T-helper 2 cell treated with Interferon-gamma antibody and Interleukin-4, amounts not matched to agents 5 μg/mL and 100 μg/mL, for 36 hours (primary cell): Measurements from ENCODE around the gene P2RY8.
A peak's percentile ranks its signal among the peaks of the same experiment; 100 is the strongest.

Experiments
- DNase-seq: peaks from one replicate; pipeline ENCODE4 v3.0.0; 2021; ENCODE audit warnings: low spot score
- H3K27ac Mint-ChIP-seq: one replicate; pipeline ENCODE4 v1.8.0; 2021; ENCODE audit warnings: mild to moderate bottlenecking, mixed read lengths
- H3K27me3 Mint-ChIP-seq: one replicate; pipeline ENCODE4 v1.8.0; 2021; ENCODE audit warnings: low read depth, mixed read lengths
- H3K36me3 Mint-ChIP-seq: one replicate; pipeline ENCODE4 v1.8.0; 2021; ENCODE audit warnings: low read depth, mixed read lengths
- H3K4me1 Mint-ChIP-seq: one replicate; pipeline ENCODE4 v1.8.0; 2021; ENCODE audit warnings: low read depth, mixed read lengths
- H3K4me3 Mint-ChIP-seq: one replicate; pipeline ENCODE4 v1.8.0; 2022; ENCODE audit warnings: mild to moderate bottlenecking, moderate library complexity, mixed read lengths
- H3K9me3 Mint-ChIP-seq: one replicate; pipeline ENCODE4 v1.8.0; 2021; ENCODE audit warnings: mixed read lengths

The P2RY8 gene

DNA sequence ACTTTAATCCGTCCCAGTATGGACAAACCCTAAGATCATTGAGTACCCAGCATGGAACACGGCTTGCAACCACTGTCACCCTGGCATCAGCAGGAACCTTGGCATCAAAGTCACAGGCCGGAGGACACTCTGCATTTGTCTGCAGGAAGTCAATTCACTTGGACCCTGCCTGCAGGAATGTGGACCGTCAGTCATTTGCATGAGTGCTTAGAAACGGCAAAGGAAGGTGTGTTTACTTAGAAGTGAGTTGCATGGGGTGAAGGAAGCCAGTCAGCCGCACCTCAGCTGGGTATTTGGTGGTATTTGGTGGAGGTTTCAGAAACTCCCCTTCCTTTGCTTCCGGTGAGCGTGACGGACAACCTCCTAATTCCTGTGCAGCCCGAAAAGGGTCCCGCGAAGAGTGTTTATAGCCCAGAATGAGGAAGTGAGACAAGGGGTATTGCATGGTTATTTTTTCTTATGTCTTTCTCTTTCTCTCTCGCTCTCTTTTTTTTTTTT, 15.5 kb downstream of the P2RY8 start:
- H3K27ac Mint-ChIP-seq = peak overlapping the region; percentile 92
- H3K4me1 Mint-ChIP-seq = peaks cover 42% of the 10 kb centered on the region
- H3K9me3 Mint-ChIP-seq = peaks cover 15% of the 10 kb centered on the region
- H3K4me3 Mint-ChIP-seq = peak overlapping the region; percentile 82
- no peaks in the 10 kb centered on the region for H3K27me3 Mint-ChIP-seq
- H3K36me3 Mint-ChIP-seq = peaks cover 49% of the 10 kb centered on the region
- peak; percentile 61 for DNase-seq

DNA sequence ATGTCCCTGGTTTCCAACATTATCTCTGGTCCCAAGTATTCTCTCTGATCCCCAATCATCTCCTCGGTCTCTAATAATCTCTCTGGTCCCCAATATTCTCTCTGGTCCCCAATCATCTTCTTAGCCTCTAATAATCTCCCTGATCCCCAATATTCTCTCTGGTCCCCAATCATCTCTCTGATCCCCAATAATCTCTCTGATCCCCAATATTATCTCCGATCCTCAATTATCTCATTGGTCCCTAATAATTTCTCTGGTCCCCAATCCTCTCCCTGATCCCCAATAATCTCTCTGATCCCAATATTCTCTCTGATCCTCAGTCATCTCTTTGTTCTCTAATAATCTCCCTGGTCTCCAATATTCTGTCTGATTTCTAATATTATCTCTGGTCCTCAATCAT, 16.6 kb downstream of the P2RY8 start:
- DNase-seq = no peak
- Mint-ChIP-seq H3K9me3 (peaks cover 15% of the 10 kb centered on the region), H3K36me3 (peaks cover 56% of the 10 kb centered on the region), H3K27ac (peak overlapping the region; percentile 41), H3K27me3 (no peaks in the 10 kb centered on the region), H3K4me1 (peaks cover 47% of the 10 kb centered on the region), H3K4me3 (no peak overlapping the region)

DNA sequence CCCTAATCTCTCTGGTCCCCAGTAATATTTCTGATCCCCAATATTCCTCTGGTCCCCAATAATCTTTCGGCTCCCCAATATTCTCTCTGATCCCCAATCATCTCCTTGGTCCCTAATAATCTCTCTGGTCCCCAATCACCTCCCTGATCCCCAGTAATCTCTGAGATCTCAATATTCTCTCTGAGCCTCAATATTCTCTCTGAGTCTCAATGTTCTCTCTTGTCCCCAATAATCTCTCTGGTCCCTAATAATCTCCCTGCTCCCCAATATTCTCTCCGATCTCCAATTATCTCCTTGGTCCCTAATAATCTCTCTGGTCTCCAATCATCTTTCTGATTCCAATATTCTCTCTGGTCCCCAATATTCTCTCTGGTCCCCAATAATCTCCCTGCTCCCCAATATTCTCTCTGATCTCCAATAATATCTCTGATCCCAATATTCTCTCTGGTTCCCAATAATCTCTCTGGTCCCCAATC, 17.9 kb downstream of the P2RY8 start:
- Mint-ChIP-seq H3K27ac (peak overlapping the region; percentile 43), H3K9me3 (peaks cover 15% of the 10 kb centered on the region), H3K4me1 (peaks cover 47% of the 10 kb centered on the region), H3K36me3 (peaks cover 56% of the 10 kb centered on the region), H3K4me3 (no peak overlapping the region), H3K27me3 (no peaks in the 10 kb centered on the region)
- DNase-seq = no peak

DNA sequence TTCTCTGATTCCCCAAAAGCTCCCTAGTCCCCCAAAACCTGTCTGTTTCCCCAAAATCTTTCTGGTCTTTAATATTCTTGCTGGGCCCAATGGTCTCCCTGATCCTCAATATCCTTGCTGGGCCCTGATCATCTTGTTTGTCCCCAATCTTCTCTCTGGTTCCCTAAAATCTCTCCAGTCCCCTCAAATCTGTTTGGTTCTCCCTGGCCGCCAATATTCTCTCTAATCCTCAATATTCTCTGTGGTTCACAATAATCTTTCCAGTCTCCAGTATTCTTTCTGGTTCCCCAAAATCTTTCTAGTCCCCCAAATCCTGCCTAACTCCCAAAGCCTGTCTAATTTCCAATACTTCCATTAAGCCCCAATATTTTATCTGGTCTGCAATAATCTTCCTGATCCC, 18.5 kb downstream of the P2RY8 start:
- no peak for DNase-seq

DNA sequence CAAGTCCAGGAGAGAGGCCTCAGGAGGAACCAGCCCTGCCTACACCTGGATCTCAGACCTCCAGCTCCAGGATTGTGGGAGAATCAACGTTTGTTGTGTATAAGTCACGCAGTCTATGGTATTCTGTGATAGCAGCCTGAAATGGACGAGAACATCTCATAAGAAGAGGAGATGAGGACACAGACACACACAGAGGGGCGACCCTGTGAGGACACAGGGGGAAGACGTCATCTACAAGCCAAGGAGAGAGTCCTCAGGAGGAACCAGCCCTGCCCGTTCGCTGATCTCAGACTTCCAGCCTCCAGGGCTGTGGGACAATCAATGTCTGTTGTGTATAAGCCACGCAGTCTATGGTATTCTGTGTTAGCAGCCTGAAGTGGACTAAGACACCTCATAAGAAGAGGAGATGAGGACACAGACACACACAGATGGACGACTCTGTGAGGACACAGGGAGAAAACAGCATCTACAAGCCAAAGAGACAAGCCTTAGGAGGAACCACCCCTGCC, 20.3 kb downstream of the P2RY8 start:
- no peaks in the 10 kb centered on the region for H3K27me3 Mint-ChIP-seq
- H3K4me3 Mint-ChIP-seq = no peak overlapping the region
- H3K4me1 Mint-ChIP-seq = peaks cover 42% of the 10 kb centered on the region
- H3K36me3 Mint-ChIP-seq = peaks cover 70% of the 10 kb centered on the region
- peak overlapping the region; percentile 53 for H3K27ac Mint-ChIP-seq
- peaks cover 25% of the 10 kb centered on the region for H3K9me3 Mint-ChIP-seq
- DNase-seq = no peak

More for the DNA sequence above, 18.5 kb downstream of the P2RY8 start:
- Mint-ChIP-seq H3K27ac (peak overlapping the region; percentile 15), H3K27me3 (no peaks in the 10 kb centered on the region), H3K36me3 (peaks cover 62% of the 10 kb centered on the region), H3K9me3 (peaks cover 19% of the 10 kb centered on the region), H3K4me1 (peaks cover 49% of the 10 kb centered on the region), H3K4me3 (no peak overlapping the region)

DNA sequence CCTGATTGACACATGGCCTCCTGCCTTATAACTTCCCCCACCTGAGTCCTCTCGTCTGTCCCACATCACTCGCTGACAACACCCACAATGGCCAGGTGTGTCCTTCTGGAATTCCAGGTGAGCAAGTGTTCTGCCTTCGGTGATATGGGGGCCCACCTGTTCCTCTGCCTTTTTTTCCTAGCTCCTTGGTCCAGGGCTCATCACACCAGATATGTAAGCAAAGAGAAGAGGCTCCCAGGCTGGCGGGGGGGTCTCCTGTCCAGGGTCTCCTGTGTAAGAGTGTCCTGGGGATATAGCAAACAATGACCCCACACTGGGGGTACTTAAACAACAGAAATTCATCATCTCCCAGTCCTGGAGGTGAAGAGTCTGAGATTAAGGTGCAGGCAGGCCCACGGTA, 25.2 kb downstream of the P2RY8 start:
- Mint-ChIP-seq H3K27me3 (no peaks in the 10 kb centered on the region), H3K36me3 (peaks cover 50% of the 10 kb centered on the region), H3K27ac (no peak overlapping the region), H3K9me3 (peaks cover 10% of the 10 kb centered on the region), H3K4me1 (peaks cover 21% of the 10 kb centered on the region), H3K4me3 (no peak overlapping the region)
- DNase-seq = no peak

DNA sequence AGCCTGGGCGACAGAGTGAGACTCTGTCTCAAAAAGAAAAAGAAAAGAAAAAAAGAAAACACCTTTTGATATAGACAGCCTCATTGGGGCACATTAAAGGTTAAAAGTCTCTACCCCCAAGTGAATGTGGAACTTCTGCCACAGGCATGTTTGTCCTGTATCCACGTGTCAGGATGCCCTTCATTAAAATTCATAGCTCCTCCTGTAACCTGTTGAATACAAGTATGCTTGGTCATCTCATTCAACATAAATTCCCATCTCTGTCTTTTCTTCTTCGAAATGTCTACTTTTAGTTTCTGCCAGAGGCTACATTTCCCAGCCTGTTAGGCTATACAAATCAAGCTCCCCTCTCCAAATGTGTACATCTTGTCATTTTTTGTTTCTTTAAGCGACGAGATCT, 25.8 kb downstream of the P2RY8 start:
- Mint-ChIP-seq H3K4me1 (peaks cover 17% of the 10 kb centered on the region), H3K4me3 (no peak overlapping the region), H3K27me3 (no peaks in the 10 kb centered on the region), H3K27ac (no peak overlapping the region), H3K36me3 (peaks cover 48% of the 10 kb centered on the region), H3K9me3 (peaks cover 10% of the 10 kb centered on the region)
- no peak for DNase-seq

DNA sequence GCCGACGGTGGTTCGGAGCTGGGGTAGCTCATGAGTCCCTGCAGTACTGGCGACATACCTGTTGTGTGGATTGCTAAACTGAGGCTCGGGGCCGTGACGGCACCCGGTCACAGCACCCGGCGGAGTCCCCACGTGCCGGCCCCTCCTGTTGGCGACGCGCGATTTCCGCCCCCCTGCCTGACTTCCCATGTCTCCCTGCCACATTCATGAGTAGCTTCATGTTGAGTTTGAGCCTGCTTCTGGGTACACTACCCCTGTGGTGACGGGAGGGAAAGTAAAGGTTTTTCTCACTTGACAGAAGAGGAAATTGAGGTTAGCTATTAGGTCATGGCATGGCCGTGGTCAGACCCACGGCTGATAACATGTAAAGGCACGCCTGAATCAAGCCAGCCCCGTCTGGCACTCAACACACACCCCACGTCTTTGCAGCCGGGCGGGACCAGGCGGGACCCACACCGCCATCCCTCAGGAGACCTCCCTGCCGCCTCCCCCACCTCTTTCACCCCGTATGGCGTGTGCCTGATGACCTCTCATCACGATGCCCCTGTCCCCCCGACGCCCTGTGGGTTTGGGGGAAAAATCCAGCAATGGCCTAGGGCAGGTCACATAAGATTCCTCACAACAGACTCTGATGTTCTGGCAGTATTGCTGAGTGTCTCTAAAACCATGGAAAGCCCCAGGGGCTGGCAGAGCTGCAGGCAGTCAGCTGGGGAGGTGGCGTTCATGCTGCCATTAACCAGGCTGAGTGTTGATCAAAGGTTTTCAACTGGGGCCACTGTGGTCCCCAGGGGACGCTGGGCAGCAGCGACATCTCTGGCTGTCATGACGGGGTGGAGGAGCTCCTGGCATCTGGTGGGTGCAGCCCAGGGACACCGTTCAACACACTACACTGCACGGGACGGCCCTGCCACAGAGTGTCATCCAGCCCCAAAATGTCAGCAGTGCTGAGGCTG, 29.2 kb downstream of the P2RY8 start:
- Mint-ChIP-seq H3K4me3 (peak overlapping the region; percentile 32), H3K4me1 (peaks cover 27% of the 10 kb centered on the region), H3K9me3 (no peaks in the 10 kb centered on the region), H3K36me3 (peaks cover 47% of the 10 kb centered on the region), H3K27ac (peak overlapping the region; percentile 63), H3K27me3 (no peaks in the 10 kb centered on the region)
- DNase-seq = no peak

DNA sequence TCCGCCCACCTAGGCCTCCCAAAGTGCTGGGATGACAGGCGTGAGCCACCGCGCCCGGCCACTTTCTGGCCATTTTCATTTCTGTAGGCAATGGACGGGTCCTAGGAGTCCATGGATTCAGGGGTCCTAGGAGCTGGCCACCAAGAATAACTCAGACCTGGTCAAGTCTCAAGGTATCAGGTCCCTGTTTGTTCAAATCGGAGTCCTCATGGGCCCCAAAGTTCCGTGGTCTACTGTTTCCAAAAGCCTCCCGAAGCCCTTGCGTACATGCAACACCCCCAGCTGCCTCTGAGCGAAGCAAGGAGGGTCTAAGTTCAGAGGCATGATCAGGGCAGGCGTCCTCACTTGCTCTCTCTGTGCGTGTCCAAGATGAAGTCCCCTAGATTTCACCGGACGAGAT, 30.1 kb downstream of the P2RY8 start:
- DNase-seq = no peak
- H3K27ac Mint-ChIP-seq = no peak overlapping the region
- no peaks in the 10 kb centered on the region for H3K9me3 Mint-ChIP-seq
- peaks cover 27% of the 10 kb centered on the region for H3K4me1 Mint-ChIP-seq
- no peak overlapping the region for H3K4me3 Mint-ChIP-seq
- peaks cover 49% of the 10 kb centered on the region for H3K36me3 Mint-ChIP-seq
- no peaks in the 10 kb centered on the region for H3K27me3 Mint-ChIP-seq

DNA sequence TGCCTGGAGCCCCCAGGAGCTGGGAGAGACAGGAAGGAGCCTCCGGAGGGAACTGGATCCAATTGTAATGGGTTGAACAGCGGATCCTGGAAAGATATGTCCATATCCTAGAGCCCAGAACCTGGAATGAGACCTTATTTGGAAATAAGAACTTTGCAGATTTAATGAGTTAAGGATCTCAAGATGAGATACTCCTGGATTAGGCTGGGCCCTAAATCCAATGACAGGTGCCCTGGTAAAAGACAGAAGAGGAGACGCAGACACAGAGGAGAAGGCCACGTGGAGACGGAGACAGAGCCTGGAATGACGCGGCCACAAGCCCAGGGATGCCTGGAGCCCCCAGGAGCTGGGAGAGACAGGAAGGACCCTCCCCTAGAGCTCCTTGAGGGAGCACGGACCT, 34.1 kb downstream of the P2RY8 start:
- no peak for DNase-seq
- peak overlapping the region; percentile 42 for H3K27ac Mint-ChIP-seq
- no peaks in the 10 kb centered on the region for H3K27me3 Mint-ChIP-seq
- no peak overlapping the region for H3K4me3 Mint-ChIP-seq
- H3K36me3 Mint-ChIP-seq = peaks cover 45% of the 10 kb centered on the region
- H3K4me1 Mint-ChIP-seq = peaks cover 26% of the 10 kb centered on the region
- no peaks in the 10 kb centered on the region for H3K9me3 Mint-ChIP-seq

DNA sequence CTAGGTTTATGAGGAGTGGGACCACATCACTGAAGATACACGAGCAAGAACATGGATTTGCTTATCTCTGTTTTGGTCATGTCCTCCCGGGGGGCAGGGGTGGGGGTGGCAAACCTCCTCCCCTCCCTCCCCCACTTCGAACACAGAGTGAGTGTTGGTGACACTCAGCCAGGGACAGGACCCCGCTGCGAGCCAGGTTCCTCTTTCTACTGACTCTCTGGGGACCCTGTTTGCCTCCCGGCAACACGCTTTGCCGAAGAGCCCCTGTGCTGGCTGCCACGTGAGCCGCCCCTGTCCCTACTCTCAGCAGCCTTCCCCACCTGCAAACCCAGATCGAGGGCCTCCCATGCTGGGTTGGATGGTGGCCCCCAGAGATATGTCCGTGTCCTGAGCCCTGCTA, 34.7 kb downstream of the P2RY8 start:
- Mint-ChIP-seq H3K36me3 (peaks cover 43% of the 10 kb centered on the region), H3K9me3 (no peaks in the 10 kb centered on the region), H3K27ac (peak overlapping the region; percentile 42), H3K4me1 (peaks cover 22% of the 10 kb centered on the region), H3K27me3 (no peaks in the 10 kb centered on the region), H3K4me3 (no peak overlapping the region)
- DNase-seq = no peak

DNA sequence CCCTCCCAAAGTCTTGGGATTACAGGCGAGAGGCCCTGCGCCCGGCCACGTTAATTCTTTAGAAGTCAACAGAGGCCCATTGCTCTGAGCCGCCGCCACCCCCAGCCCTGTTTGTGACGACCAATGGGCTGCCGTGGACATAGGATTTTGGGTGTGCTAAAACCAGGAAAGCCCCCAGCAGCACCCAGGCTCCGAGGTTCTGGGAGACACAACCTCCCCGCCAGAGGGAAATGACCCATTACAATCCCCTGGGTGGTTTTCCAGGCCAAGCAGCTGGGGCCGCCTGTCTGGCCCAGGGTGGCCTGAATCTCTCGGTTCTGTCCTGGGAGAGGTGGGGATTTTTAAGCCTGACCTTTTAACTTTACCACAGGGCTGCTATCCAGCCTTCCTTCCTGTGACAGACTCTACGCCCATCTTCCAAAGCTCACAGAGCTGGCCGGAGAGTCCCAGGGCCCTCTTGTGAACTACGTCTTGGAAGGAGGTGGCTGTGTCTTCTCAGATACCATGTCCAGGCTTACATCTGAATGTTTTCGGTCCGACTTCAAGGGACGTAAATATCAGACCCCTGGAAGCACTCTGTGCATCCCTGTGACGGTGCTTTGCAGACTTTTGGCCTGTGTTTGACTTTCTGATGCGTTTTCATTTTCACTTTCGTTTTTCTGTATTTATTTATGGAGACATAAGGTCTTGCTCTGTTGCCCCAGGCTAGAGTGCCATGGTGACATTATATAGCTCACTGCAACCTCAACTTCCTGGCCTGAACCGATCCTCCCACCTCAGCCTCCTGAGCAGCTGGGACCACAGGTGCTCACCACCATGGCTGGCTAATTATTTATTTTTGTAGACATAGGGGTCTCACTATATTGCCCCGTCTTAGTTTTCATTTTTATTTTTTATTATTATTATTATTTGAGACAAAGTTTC, 36.0 kb downstream of the P2RY8 start:
- DNase-seq = no peak
- Mint-ChIP-seq H3K27ac (peak overlapping the region; percentile 81), H3K27me3 (no peaks in the 10 kb centered on the region), H3K9me3 (no peaks in the 10 kb centered on the region), H3K36me3 (peaks cover 37% of the 10 kb centered on the region), H3K4me1 (peaks cover 17% of the 10 kb centered on the region), H3K4me3 (peak overlapping the region; percentile 9)

DNA sequence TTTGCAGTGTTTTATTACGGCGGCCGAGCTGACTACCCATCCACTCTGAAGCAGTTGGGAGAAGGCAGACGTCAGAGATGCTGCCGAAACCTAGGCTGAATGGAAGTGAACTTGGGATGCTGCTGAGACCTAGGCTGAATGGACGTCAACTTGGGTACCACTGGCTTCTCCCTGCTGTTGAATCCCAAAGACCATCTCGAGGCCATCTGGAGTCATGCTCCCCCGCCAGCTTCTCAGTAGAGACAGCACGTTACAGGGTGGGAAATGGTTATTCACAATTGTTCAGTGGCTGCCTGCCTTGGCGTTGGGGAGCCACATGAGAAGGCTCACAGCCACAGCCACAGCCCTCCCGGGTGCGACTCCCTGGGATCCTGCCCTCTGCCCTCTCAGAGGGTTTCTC, 40.9 kb downstream of the P2RY8 start:
- Mint-ChIP-seq H3K4me1 (peaks cover 30% of the 10 kb centered on the region), H3K4me3 (no peak overlapping the region)
- DNase-seq = no peak

More for the DNA sequence above, 40.9 kb downstream of the P2RY8 start:
- H3K36me3 Mint-ChIP-seq = peaks cover 34% of the 10 kb centered on the region
- H3K9me3 Mint-ChIP-seq = peaks cover 10% of the 10 kb centered on the region
- H3K27ac Mint-ChIP-seq = no peak overlapping the region
- peaks cover 2% of the 10 kb centered on the region for H3K27me3 Mint-ChIP-seq
